Measurements from ENCODE around the gene CSNK1E.

DNA sequence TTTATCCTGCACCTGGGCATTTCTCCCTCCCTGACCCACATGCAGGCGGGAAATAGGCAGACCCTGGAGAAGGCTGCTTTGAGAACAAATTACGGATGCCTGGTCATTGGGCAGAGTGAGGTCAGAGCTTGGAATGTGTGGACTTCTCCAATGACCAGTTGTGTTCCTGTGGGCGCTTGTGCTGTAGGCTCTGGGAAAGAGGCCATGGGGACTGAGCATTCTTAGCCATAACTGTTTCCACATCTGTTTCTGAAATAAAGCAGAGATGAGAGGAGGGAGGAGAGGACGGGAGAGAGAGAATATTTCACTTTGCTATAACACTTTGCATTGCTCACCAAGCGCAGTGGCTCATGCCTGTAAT, 33.2 kb downstream of the CSNK1E start:
- TF ChIP-seq EZH2 (IDR thresholded peaks at IDR 0.05) = no peak
- TF ChIP-seq, protein P1, sequence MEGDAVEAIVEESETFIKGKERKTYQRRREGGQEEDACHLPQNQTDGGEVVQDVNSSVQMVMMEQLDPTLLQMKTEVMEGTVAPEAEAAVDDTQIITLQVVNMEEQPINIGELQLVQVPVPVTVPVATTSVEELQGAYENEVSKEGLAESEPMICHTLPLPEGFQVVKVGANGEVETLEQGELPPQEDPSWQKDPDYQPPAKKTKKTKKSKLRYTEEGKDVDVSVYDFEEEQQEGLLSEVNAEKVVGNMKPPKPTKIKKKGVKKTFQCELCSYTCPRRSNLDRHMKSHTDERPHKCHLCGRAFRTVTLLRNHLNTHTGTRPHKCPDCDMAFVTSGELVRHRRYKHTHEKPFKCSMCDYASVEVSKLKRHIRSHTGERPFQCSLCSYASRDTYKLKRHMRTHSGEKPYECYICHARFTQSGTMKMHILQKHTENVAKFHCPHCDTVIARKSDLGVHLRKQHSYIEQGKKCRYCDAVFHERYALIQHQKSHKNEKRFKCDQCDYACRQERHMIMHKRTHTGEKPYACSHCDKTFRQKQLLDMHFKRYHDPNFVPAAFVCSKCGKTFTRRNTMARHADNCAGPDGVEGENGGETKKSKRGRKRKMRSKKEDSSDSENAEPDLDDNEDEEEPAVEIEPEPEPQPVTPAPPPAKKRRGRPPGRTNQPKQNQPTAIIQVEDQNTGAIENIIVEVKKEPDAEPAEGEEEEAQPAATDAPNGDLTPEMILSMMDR (IDR thresholded peaks at IDR 0.05) = no peak
- no peak for TF ChIP-seq EZH2phosphoT487 (IDR thresholded peaks at IDR 0.05)

Data from neural progenitor cell (in vitro differentiated cells).